Measurements from ENCODE around the gene CLEC14A.

The CLEC14A gene

DNA sequence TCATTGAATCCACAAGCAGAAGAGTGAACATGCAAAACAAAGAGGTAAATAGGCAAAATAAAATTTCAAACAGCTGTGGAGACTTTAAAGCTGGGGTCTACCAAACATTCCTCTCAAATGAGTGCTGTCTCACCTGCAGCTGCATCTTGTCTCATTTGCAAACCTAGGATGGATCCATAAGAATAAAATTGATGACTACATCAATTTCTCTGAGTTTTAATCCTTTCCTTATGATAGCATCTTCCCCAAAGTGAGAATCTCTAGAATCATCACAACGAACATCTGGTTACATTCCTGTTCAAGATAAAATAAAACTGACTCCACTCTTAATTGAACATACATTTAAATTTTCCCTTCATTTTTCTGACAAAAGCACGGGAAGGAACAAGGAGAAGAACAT, 29.9 kb downstream of the CLEC14A start:
- TF ChIP-seq FOXP2 (optimal IDR thresholded peaks at IDR 0.05; ENCODE audit: borderline replicate concordance, extremely low read depth, extremely low read length, insufficient read depth): no peak
- TF ChIP-seq SIN3A (IDR thresholded peaks at IDR 0.05; ENCODE audit: borderline replicate concordance, insufficient read depth, low read length): no peak
- TF ChIP-seq, protein P1, sequence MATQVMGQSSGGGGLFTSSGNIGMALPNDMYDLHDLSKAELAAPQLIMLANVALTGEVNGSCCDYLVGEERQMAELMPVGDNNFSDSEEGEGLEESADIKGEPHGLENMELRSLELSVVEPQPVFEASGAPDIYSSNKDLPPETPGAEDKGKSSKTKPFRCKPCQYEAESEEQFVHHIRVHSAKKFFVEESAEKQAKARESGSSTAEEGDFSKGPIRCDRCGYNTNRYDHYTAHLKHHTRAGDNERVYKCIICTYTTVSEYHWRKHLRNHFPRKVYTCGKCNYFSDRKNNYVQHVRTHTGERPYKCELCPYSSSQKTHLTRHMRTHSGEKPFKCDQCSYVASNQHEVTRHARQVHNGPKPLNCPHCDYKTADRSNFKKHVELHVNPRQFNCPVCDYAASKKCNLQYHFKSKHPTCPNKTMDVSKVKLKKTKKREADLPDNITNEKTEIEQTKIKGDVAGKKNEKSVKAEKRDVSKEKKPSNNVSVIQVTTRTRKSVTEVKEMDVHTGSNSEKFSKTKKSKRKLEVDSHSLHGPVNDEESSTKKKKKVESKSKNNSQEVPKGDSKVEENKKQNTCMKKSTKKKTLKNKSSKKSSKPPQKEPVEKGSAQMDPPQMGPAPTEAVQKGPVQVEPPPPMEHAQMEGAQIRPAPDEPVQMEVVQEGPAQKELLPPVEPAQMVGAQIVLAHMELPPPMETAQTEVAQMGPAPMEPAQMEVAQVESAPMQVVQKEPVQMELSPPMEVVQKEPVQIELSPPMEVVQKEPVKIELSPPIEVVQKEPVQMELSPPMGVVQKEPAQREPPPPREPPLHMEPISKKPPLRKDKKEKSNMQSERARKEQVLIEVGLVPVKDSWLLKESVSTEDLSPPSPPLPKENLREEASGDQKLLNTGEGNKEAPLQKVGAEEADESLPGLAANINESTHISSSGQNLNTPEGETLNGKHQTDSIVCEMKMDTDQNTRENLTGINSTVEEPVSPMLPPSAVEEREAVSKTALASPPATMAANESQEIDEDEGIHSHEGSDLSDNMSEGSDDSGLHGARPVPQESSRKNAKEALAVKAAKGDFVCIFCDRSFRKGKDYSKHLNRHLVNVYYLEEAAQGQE (IDR thresholded peaks at IDR 0.05; ENCODE audit: insufficient read depth in 1 of 2, low read depth in 2 of 2, low read length in 2 of 2): no peak
- no peak for TF ChIP-seq TAF1 (IDR thresholded peaks at IDR 0.05; ENCODE audit: borderline replicate concordance, insufficient read depth, low read length)
- TF ChIP-seq POLR2AphosphoS5 (IDR thresholded peaks at IDR 0.05; ENCODE audit: low read depth, low read length): no peak

DNA sequence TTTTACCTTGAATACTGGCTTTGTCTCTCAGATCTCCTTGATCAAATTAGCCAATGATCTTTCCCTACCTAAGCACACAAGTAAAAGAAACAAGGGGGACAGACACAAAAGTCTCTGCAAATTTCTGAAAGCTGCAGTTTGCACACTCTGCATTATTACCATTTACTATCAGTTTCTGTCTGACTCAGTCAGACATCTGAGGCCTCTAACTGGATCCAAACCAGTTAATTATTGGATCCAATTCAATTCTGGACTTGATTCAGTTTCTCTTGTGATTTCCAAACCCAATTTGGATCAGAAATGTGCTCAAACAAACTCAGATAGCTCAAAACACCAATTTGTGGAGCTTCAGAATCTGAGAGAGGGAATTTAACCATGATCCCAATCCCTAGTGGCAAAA, 31.6 kb downstream of the CLEC14A start:
- TF ChIP-seq, protein P1 (IDR thresholded peaks at IDR 0.05; ENCODE audit: insufficient read depth in 1 of 2, low read depth in 2 of 2, low read length in 2 of 2): no peak
- TF ChIP-seq POLR2AphosphoS5 (IDR thresholded peaks at IDR 0.05; ENCODE audit: low read depth, low read length): no peak
- no peak for TF ChIP-seq SIN3A (IDR thresholded peaks at IDR 0.05; ENCODE audit: borderline replicate concordance, insufficient read depth, low read length)
- TF ChIP-seq TAF1 (IDR thresholded peaks at IDR 0.05; ENCODE audit: borderline replicate concordance, insufficient read depth, low read length): no peak
- no peak for TF ChIP-seq FOXP2 (optimal IDR thresholded peaks at IDR 0.05; ENCODE audit: borderline replicate concordance, extremely low read depth, extremely low read length, insufficient read depth)

DNA sequence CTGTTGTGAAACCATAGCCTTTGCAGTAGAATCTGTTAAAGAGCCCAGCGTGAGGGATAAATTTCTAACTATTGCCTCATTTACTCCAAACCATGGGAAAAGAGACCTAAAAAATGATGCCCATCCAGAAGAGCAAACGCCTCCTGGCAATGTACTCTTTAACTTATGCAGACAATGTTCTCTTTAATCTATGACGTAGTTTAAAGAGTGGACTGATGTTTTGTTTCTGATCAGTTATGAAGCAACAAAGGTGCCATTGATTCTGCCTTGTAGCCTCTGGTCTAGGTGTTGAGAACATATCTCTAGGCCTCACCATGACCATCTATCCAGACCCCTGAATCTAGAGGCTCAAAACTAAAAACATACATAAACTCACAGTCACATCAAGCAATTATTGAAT, 34.8 kb downstream of the CLEC14A start:
- TF ChIP-seq SIN3A (IDR thresholded peaks at IDR 0.05; ENCODE audit: borderline replicate concordance, insufficient read depth, low read length) (no peak), TAF1 (IDR thresholded peaks at IDR 0.05; ENCODE audit: borderline replicate concordance, insufficient read depth, low read length) (no peak), FOXP2 (optimal IDR thresholded peaks at IDR 0.05; ENCODE audit: borderline replicate concordance, extremely low read depth, extremely low read length, insufficient read depth) (no peak), POLR2AphosphoS5 (IDR thresholded peaks at IDR 0.05; ENCODE audit: low read depth, low read length) (no peak)
- TF ChIP-seq, protein P1 (IDR thresholded peaks at IDR 0.05; ENCODE audit: insufficient read depth in 1 of 2, low read depth in 2 of 2, low read length in 2 of 2): no peak

DNA sequence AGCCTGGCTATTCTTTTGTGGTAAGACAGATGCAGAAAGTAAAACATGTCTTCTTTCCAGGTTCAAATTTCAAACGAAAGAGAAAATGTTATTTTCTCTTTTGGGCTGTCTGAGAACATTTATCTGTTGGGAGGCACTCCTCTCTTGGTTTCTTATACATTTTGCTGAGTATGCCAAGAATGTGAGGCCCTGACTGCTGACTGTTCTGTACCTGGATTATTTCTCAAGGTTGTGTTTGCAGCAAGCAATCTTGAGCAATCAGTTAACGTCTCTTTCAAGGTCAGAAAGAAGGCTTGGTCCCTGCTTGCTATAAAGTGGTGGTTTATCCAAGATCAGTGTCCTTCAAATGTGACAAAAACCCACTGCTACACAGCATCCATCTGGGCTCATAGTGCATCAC, 38.3 kb downstream of the CLEC14A start:
- TF ChIP-seq, protein P1 (IDR thresholded peaks at IDR 0.05; ENCODE audit: insufficient read depth in 1 of 2, low read depth in 2 of 2, low read length in 2 of 2): no peak
- TF ChIP-seq POLR2AphosphoS5 (IDR thresholded peaks at IDR 0.05; ENCODE audit: low read depth, low read length): no peak
- no peak for TF ChIP-seq TAF1 (IDR thresholded peaks at IDR 0.05; ENCODE audit: borderline replicate concordance, insufficient read depth, low read length)
- no peak for TF ChIP-seq FOXP2 (optimal IDR thresholded peaks at IDR 0.05; ENCODE audit: borderline replicate concordance, extremely low read depth, extremely low read length, insufficient read depth)
- TF ChIP-seq SIN3A (IDR thresholded peaks at IDR 0.05; ENCODE audit: borderline replicate concordance, insufficient read depth, low read length): no peak

DNA sequence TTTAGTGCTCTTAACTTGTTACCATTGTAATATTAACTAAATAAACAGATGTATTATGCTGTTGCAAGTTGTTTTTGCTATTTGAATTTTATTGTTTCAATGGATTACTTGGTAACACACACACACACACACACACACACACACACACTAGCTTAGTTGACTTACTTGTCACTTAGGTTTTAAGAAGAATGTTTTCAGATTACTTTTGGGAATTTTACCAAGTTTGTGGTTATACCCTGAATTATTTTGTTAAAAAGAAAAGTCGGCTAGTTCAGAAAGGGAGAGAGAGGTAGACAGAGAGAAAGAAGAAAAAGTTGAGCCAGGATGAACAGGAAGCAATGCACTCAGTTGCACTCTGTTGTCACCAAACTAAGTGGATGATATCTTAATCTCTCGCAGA, 42.9 kb downstream of the CLEC14A start:
- TF ChIP-seq FOXP2 (optimal IDR thresholded peaks at IDR 0.05; ENCODE audit: borderline replicate concordance, extremely low read depth, extremely low read length, insufficient read depth): no peak
